H1 (cell line): Measurements from ENCODE around the gene PSKH1. TPM values are rescaled to one million over a fixed set of nuclear protein-coding genes. Genes with fewer than 3 reads are reported as not detected.

Source experiments
- CTCF ChIA-PET: fragments of 300-600 bp; sonication (Branson Sonifier 250); formaldehyde crosslinking; loops from one replicate; lab custom pipeline; 2021; ENCODE audit not compliant: partially characterized antibody; lab: Charles Lee
- POLR2A ChIA-PET: fragments of 300-600 bp; sonication (Branson Sonifier 250); formaldehyde crosslinking; loops from one replicate; lab custom pipeline; 2021; ENCODE audit warnings: inconsistent platforms; ENCODE audit not compliant: partially characterized antibody; lab: Charles Lee
- DNase-seq, 2 experiments: peaks; one replicate each; pipeline versions ENCODE4 v3.0.0 to v3.0.0-alpha.2; 2010 to 2022; ENCODE audit warnings: low spot score in 2 of 2, low read depth in 1 of 2, mixed read lengths in 1 of 2
- FAIRE-seq: peaks from 2 replicates; lab custom pipeline; 2011; peaks lifted over from hg19 to GRCh38; lab: Jason Lieb, UNC
- H2AFZ ChIP-seq: 2 replicates; pipeline ENCODE4 v1.8.1; 2012; ENCODE audit warnings: low read length, inconsistent platforms
- H2AK5ac ChIP-seq: 2 replicates; pipeline ENCODE4 v1.6.1; 2013; ENCODE audit warnings: low read depth, low read length
- H2BK120ac ChIP-seq: replicated peaks from 2 replicates; pipeline ENCODE3; 2013; ENCODE audit warnings: low read depth, low read length, inconsistent platforms
- H2BK12ac ChIP-seq: 2 replicates; pipeline ENCODE4 v1.6.1; 2013; ENCODE audit warnings: low read depth, low read length
- H2BK15ac ChIP-seq: 2 replicates; pipeline ENCODE4 v1.6.1; 2013; ENCODE audit warnings: low read length
- H2BK20ac ChIP-seq: 2 replicates; pipeline ENCODE4 v1.6.1; 2013; ENCODE audit warnings: low read length
- H2BK5ac ChIP-seq: 2 replicates; pipeline ENCODE4 v1.6.1; 2013; ENCODE audit warnings: low read depth, low read length
- H3K14ac ChIP-seq: 2 replicates; pipeline ENCODE4 v1.6.1; 2013; ENCODE audit warnings: inconsistent platforms; ENCODE audit not compliant: insufficient read length
- H3K18ac ChIP-seq: 2 replicates; pipeline ENCODE4 v1.6.1; 2013; ENCODE audit warnings: low read length; ENCODE audit errors: extremely low read depth
- H3K23ac ChIP-seq: 2 replicates; pipeline ENCODE4 v1.6.1; 2013; ENCODE audit warnings: inconsistent platforms; ENCODE audit not compliant: insufficient read length
- H3K23me2 ChIP-seq: 2 replicates; pipeline ENCODE4 v1.6.1; 2013; ENCODE audit warnings: low read depth, low read length
- H3K27ac ChIP-seq: 2 replicates; pipeline ENCODE4 v1.6.1; 2011; ENCODE audit warnings: low read depth, low read length, inconsistent platforms
- H3K27me3 ChIP-seq, 4 experiments: replicated peaks in 1 of 4; 1 replicate in 1 of 4; 2 replicates in 3 of 4; pipeline versions ENCODE4 v1.6.1 to v1.8.1; 2011 to 2013; ENCODE audit warnings: low read length in 3 of 4, mild to moderate bottlenecking in 3 of 4, inconsistent platforms in 2 of 4, mixed read lengths in 2 of 4, moderate library complexity in 1 of 4; ENCODE audit not compliant: control insufficient read depth in 3 of 4, insufficient read depth in 3 of 4; ENCODE audit errors: extremely low read depth in 1 of 4
- H3K36me3 ChIP-seq, 4 experiments: 2 replicates each; pipeline versions ENCODE4 v1.6.1 to v1.8.1; 2011 to 2013; ENCODE audit warnings: mild to moderate bottlenecking in 4 of 4, low read length in 3 of 4, moderate library complexity in 2 of 4, control low read depth in 1 of 4, inconsistent platforms in 1 of 4; ENCODE audit not compliant: insufficient read depth in 4 of 4, control insufficient read depth in 2 of 4
- H3K4ac ChIP-seq: replicated peaks from 2 replicates; pipeline ENCODE3; 2013; ENCODE audit warnings: low read length, low read depth, mixed read lengths, inconsistent platforms; ENCODE audit not compliant: insufficient read length
- H3K4me1 ChIP-seq, 4 experiments: replicated peaks in 1 of 4; 1 replicate in 1 of 4; 2 replicates in 3 of 4; pipeline versions ENCODE4 v1.6.1 to v1.8.1; 2011 to 2013; ENCODE audit warnings: low read length in 3 of 4, inconsistent platforms in 2 of 4, mixed read lengths in 1 of 4; ENCODE audit not compliant: insufficient read depth in 4 of 4, control insufficient read depth in 3 of 4
- H3K4me2 ChIP-seq, 2 experiments: 2 replicates each; pipeline versions ENCODE4 v1.6.1 to v1.8.1; 2011 to 2013; ENCODE audit warnings: low read depth in 2 of 2, low read length in 2 of 2, control low read depth in 1 of 2, inconsistent platforms in 1 of 2, mild to moderate bottlenecking in 1 of 2; ENCODE audit not compliant: insufficient read depth in 1 of 2
- H3K4me3 ChIP-seq, 4 experiments: fragments of 200-600, 300-600 bp in 1 of 4; sonication (generic), shearing (Covaris generic), sonication (Bioruptor Twin) in 1 of 4; 2 replicates each; pipeline versions ENCODE4 v1.5.1 to v1.8.1; 2011 to 2016; ENCODE audit warnings: low read length in 4 of 4, low read depth in 3 of 4, control low read depth in 2 of 4, inconsistent platforms in 2 of 4, mild to moderate bottlenecking in 2 of 4, mixed read lengths in 1 of 4, moderate library complexity in 1 of 4; ENCODE audit not compliant: insufficient read depth in 2 of 4; ENCODE audit errors: extremely low read depth in 1 of 4
- H3K56ac ChIP-seq: replicated peaks from 2 replicates; pipeline ENCODE3; 2013; ENCODE audit warnings: low read depth, mild to moderate bottlenecking, mixed read lengths, low read length, inconsistent platforms; ENCODE audit not compliant: insufficient read length
- H3K79me1 ChIP-seq: 2 replicates; pipeline ENCODE4 v1.6.1; 2013; ENCODE audit warnings: low read depth, low read length, control low read depth
- H3K79me2 ChIP-seq, 2 experiments: 2 replicates each; pipeline versions ENCODE4 v1.6.1 to v1.8.1; 2012 to 2013; ENCODE audit warnings: low read length in 2 of 2, mild to moderate bottlenecking in 2 of 2, inconsistent platforms in 1 of 2; ENCODE audit not compliant: insufficient read depth in 2 of 2, control insufficient read depth in 1 of 2
- H3K9ac ChIP-seq, 4 experiments: replicated peaks in 1 of 4; 1 replicate in 1 of 4; 2 replicates in 3 of 4; pipeline versions ENCODE4 v1.6.1 to v1.8.1; 2011 to 2013; ENCODE audit warnings: low read depth in 3 of 4, low read length in 3 of 4, control low read depth in 2 of 4, mild to moderate bottlenecking in 2 of 4, moderate library complexity in 2 of 4, inconsistent platforms in 1 of 4; ENCODE audit errors: extremely low read depth in 1 of 4
- H3K9me3 ChIP-seq, 2 experiments: 2 replicates each; pipeline versions ENCODE4 v1.6.1 to v1.8.1; 2012 to 2013; ENCODE audit warnings: mild to moderate bottlenecking in 2 of 2, moderate library complexity in 2 of 2, control low read depth in 1 of 2, inconsistent platforms in 1 of 2, low read depth in 1 of 2, low read length in 1 of 2, mixed read lengths in 1 of 2; ENCODE audit not compliant: insufficient read depth in 2 of 2
- H4K20me1 ChIP-seq, 2 experiments: replicated peaks in 1 of 2; 2 replicates each; pipeline versions ENCODE3 to v1.8.1; 2011 to 2013; ENCODE audit warnings: inconsistent platforms in 2 of 2, low read length in 2 of 2, mild to moderate bottlenecking in 1 of 2; ENCODE audit not compliant: insufficient read depth in 2 of 2, control insufficient read depth in 1 of 2
- H4K5ac ChIP-seq: 2 replicates; pipeline ENCODE4 v1.6.1; 2013; ENCODE audit warnings: low read length, low read depth, mixed read lengths, inconsistent platforms; ENCODE audit not compliant: insufficient read length
- H4K8ac ChIP-seq: 2 replicates; pipeline ENCODE4 v1.8.0; 2013; ENCODE audit warnings: mild to moderate bottlenecking, moderate library complexity, low read length, inconsistent platforms; ENCODE audit not compliant: insufficient read depth; ENCODE audit errors: extremely low read depth
- H4K91ac ChIP-seq: replicated peaks from 2 replicates; pipeline ENCODE3; 2013; ENCODE audit warnings: low read length, mixed read lengths, inconsistent platforms; ENCODE audit not compliant: insufficient read length
- HDAC6 ChIP-seq: IDR thresholded peaks from one replicate; pipeline ENCODE4 v1.7.1; 2012; ENCODE audit warnings: low read depth, mild to moderate bottlenecking, inconsistent platforms, low read length, moderate library complexity
- SIRT6 ChIP-seq: IDR thresholded peaks from one replicate; pipeline ENCODE4 v1.7.1; 2012; ENCODE audit warnings: low read length, inconsistent platforms
- WGBS, 2 experiments: shearing (Covaris generic) in 1 of 2; methylation state at CpG; one replicate each; pipeline versions ENCODE4 v1.1.6 to v1.1.7; 2013 to 2015; ENCODE audit warnings: low lambda C conversion rate in 2 of 2, mixed read lengths in 2 of 2, inconsistent platforms in 1 of 2, low coverage in 1 of 2, missing lambda C conversion rate in 1 of 2; ENCODE audit not compliant: insufficient replicate concordance in 2 of 2, insufficient coverage in 1 of 2, insufficient read length in 1 of 2; ENCODE audit errors: extremely low coverage in 1 of 2, missing lambda C conversion rate in 1 of 2; 5-methylcytosine and 5-hydroxymethylcytosine counted together
- polyA plus RNA-seq, 7 experiments: library from polyadenylated mRNA; depleted of rRNA in 3 of 7; stranded (reverse) in 5 of 7; unstranded in 2 of 7; fragments of >200 nt in 5 of 7; fragments of 200-250 nt in 2 of 7; gene quantifications; 1 replicate in 5 of 7; 2 replicates in 1 of 7; 4 replicates in 1 of 7; pipeline versions ENCODE4 v1.2.1 to v1.2.3, GENCODE V29; 2011 to 2013; ENCODE audit warnings: missing spikeins in 2 of 7, mixed read lengths in 2 of 7
- total RNA-seq: library from RNA; stranded (reverse); fragmentation: NEBNext Ultra II Directional; extraction: Animal tissue kit (Norgen Biotek cat#: 25700); gene quantifications from 2 replicates; pipeline ENCODE4 v1.2.1, GENCODE V29; 2021

The PSKH1 gene
- total and polyA plus RNA-seq, 2 of the 8 experiments (the other 6 are each of a cell fraction or from before 2014, with no cell fraction given) = 24.8 to 51.0 TPM

DNA sequence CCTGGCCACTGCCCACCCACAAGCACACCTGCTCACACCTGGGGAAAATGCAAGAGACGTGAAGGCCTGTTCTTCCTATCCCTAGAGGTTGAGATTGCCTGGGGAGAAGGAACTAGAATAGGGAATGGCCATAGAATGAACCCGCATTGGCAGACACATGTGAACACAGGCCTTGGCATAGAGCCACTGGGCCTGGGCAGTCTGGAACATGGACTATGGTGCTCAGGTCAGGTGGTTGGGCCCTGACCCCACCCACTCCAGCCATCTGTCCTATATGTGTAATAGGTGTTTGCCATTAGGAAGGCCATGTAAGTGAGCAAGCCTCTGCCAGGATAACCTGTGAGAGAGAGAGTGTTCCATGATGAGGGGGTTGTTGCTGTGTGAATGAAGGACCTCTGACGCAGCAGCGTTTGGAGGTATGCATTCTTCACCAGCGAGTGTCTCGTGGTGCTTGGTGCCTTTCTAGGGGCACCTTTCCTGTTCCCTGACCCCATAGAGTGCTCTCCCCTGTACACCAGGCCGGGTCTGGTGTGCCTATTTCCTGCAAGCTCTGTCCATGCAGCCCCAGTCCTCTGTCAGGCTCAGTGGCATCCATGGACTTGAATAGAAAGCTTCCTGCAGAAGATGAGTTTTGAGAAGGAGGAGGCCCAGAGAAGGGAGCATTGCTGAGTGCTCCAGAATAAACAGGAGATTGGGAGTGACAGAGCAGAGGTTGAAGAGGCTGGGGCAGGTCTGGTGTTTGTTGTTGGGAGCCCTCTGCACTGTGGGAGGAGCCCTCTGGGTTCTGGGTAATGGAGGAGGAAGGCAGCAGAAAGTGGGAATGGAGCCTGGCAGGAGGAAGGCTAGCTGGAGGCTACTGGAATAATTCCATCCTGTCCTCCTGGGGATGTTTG, 23.0 kb downstream of the PSKH1 start:
- Histone ChIP-seq H3K23me2 (no peaks in the 10 kb centered on the region), H2BK15ac (no peak overlapping the region), H2BK120ac (no peak overlapping the region), H3K56ac (no peak overlapping the region), H3K36me3 (no peaks in the 10 kb centered on the region; a peak in 1 of 8 replicates), H2AK5ac (0 out of 2 replicates have a peak overlapping the region, but pooled peaks have one; percentile 13), H3K4me2 (no peak overlapping the region), H3K23ac (no peak overlapping the region), H3K4ac (no peak overlapping the region), H4K8ac (no peak overlapping the region), H2AFZ (no peak overlapping the region), H3K27me3 (no peaks in the 10 kb centered on the region)
- CTCF ChIA-PET = interaction anchor here (0.7 to 4.1 kb wide), 8 partner anchors 10 to 220 kb away, joined by 3 to 39 read pairs (median 4); partner anchors contain the start of gene NRN1L
- 98% methylated on average over 7 of the region's 7 CpGs; no CpG with 5 or more reads in 1 of the 2 experiments for WGBS, 2 experiments
- POLR2A ChIA-PET = interaction anchor here (1.0 to 2.0 kb wide), 6 partner anchors 19 to 144 kb away, joined by 3 to 9 read pairs (median 4); partner anchors contain the start of genes PSKH1 and PSMB10
- TF ChIP-seq SIRT6 (no peak), HDAC6 (no peak)
- TF ChIP-seq, all 59 proteins: peak for 0
- peaks cover 10% of the 10 kb centered on the region for H3K79me1 ChIP-seq
- H2BK20ac ChIP-seq = no peak overlapping the region
- H3K9ac ChIP-seq = no peak overlapping the region
- FAIRE-seq (no peak), DNase-seq (no peak)
- no peak overlapping the region for H3K27ac ChIP-seq
- no peak overlapping the region; the same call in 1 of the 2 replicates for H2BK5ac ChIP-seq
- no peak overlapping the region for H3K14ac ChIP-seq
- H4K20me1 ChIP-seq = peaks cover 4 to 9% of the 10 kb centered on the region in 2 experiments
- no peaks in the 10 kb centered on the region; a peak in 1 of 4 replicates for H3K79me2 ChIP-seq
- H3K18ac ChIP-seq = no peak overlapping the region
- no peaks in the 10 kb centered on the region for H3K9me3 ChIP-seq
- H4K5ac ChIP-seq = no peak overlapping the region
- no peak overlapping the region for H2BK12ac ChIP-seq
- H4K91ac ChIP-seq = no peak overlapping the region
- H3K4me3 ChIP-seq = no peak overlapping the region
- H3K4me1 ChIP-seq = peaks cover 0 to 10% (median 4%) of the 10 kb centered on the region in 4 experiments; a peak in 6 of 7 replicates
